ENCODE measurements around the gene SOD1.

SOD1 gene

GRCh38 chr21:31698461-31698860 is 39.0 kb downstream of the SOD1 start:
- no peak for TF ChIP-seq POLR2A (IDR thresholded peaks at IDR 0.05; ENCODE audit: low read depth, low read length)
- TF ChIP-seq TAF1 (IDR thresholded peaks at IDR 0.05; ENCODE audit: low read depth, low read length) = no peak
- TF ChIP-seq POLR2AphosphoS5 (IDR thresholded peaks at IDR 0.05; ENCODE audit: low read depth, low read length) = no peak
- TF ChIP-seq PAX5 (IDR thresholded peaks at IDR 0.05; ENCODE audit: insufficient read depth, low read length, severe bottlenecking) = no peak
- no peak for TF ChIP-seq POU2F2 (IDR thresholded peaks at IDR 0.05; ENCODE audit: low read depth, low read length)
- no peak for TF ChIP-seq SPI1 (IDR thresholded peaks at IDR 0.05; ENCODE audit: low read depth, low read length)
- DNase-seq (ENCODE audit: insufficient read length, low spot score) (no peak), FAIRE-seq (no peak)

- TF ChIP-seq PAX5 (IDR thresholded peaks at IDR 0.05; ENCODE audit: insufficient read depth, low read length, severe bottlenecking) = no peak
- TF ChIP-seq SPI1 (IDR thresholded peaks at IDR 0.05; ENCODE audit: low read depth, low read length) = no peak
- no peak for TF ChIP-seq POLR2A (IDR thresholded peaks at IDR 0.05; ENCODE audit: low read depth, low read length)
- no peak for TF ChIP-seq POU2F2 (IDR thresholded peaks at IDR 0.05; ENCODE audit: low read depth, low read length)
- no peak for TF ChIP-seq POLR2AphosphoS5 (IDR thresholded peaks at IDR 0.05; ENCODE audit: low read depth, low read length)
- TF ChIP-seq TAF1 (IDR thresholded peaks at IDR 0.05; ENCODE audit: low read depth, low read length) = no peak
- DNase-seq (ENCODE audit: insufficient read length, low spot score) (no peak), FAIRE-seq (no peak)
These were observed 40.5 kb downstream of the SOD1 start for GRCh38 chr21:31700040-31700439.

- no peak for DNase-seq (ENCODE audit: insufficient read length, low spot score)
- TF ChIP-seq SPI1 (IDR thresholded peaks at IDR 0.05; ENCODE audit: low read depth, low read length) = no peak
- no peak for TF ChIP-seq TAF1 (IDR thresholded peaks at IDR 0.05; ENCODE audit: low read depth, low read length)
- TF ChIP-seq POU2F2 (IDR thresholded peaks at IDR 0.05; ENCODE audit: low read depth, low read length) = no peak
- TF ChIP-seq PAX5 (IDR thresholded peaks at IDR 0.05; ENCODE audit: insufficient read depth, low read length, severe bottlenecking) = no peak
- no peak for TF ChIP-seq POLR2A (IDR thresholded peaks at IDR 0.05; ENCODE audit: low read depth, low read length)
- no peak for FAIRE-seq
These were observed 47.1 kb downstream of the SOD1 start for GRCh38 chr21:31706562-31706961.

GRCh38 chr21:31707499-31707898 is 48.0 kb downstream of the SOD1 start:
- no peak for TF ChIP-seq POU2F2 (IDR thresholded peaks at IDR 0.05; ENCODE audit: low read depth, low read length)
- no peak for TF ChIP-seq TAF1 (IDR thresholded peaks at IDR 0.05; ENCODE audit: low read depth, low read length)
- TF ChIP-seq PAX5 (IDR thresholded peaks at IDR 0.05; ENCODE audit: insufficient read depth, low read length, severe bottlenecking) = no peak
- TF ChIP-seq POLR2A (IDR thresholded peaks at IDR 0.05; ENCODE audit: low read depth, low read length) = no peak
- no peak for TF ChIP-seq POLR2AphosphoS5 (IDR thresholded peaks at IDR 0.05; ENCODE audit: low read depth, low read length)
- TF ChIP-seq SPI1 (IDR thresholded peaks at IDR 0.05; ENCODE audit: low read depth, low read length) = no peak
- no peak for DNase-seq (ENCODE audit: insufficient read length, low spot score)
- no peak for FAIRE-seq

- no peak for TF ChIP-seq POLR2A (IDR thresholded peaks at IDR 0.05; ENCODE audit: low read depth, low read length)
- no peak for TF ChIP-seq POLR2AphosphoS5 (IDR thresholded peaks at IDR 0.05; ENCODE audit: low read depth, low read length)
- TF ChIP-seq SPI1 (IDR thresholded peaks at IDR 0.05; ENCODE audit: low read depth, low read length) = no peak
- TF ChIP-seq POU2F2 (IDR thresholded peaks at IDR 0.05; ENCODE audit: low read depth, low read length) = no peak
- no peak for TF ChIP-seq PAX5 (IDR thresholded peaks at IDR 0.05; ENCODE audit: insufficient read depth, low read length, severe bottlenecking)
- TF ChIP-seq TAF1 (IDR thresholded peaks at IDR 0.05; ENCODE audit: low read depth, low read length) = no peak
- FAIRE-seq = no peak
These were observed 49.0 kb downstream of the SOD1 start for GRCh38 chr21:31708541-31708940.

GRCh38 chr21:31710586-31710985 is 51.1 kb downstream of the SOD1 start:
- TF ChIP-seq POLR2A (IDR thresholded peaks at IDR 0.05; ENCODE audit: low read depth, low read length) (no peak), POLR2AphosphoS5 (IDR thresholded peaks at IDR 0.05; ENCODE audit: low read depth, low read length) (no peak), PAX5 (IDR thresholded peaks at IDR 0.05; ENCODE audit: insufficient read depth, low read length, severe bottlenecking) (no peak), POU2F2 (IDR thresholded peaks at IDR 0.05; ENCODE audit: low read depth, low read length) (no peak), SPI1 (IDR thresholded peaks at IDR 0.05; ENCODE audit: low read depth, low read length) (no peak)
- DNase-seq (ENCODE audit: insufficient read length, low spot score) (no peak), FAIRE-seq (no peak)

More at GRCh38 chr21:31708541-31708940, 49.0 kb downstream of the SOD1 start:
- DNase-seq (ENCODE audit: insufficient read length, low spot score) = no peak

GRCh38 chr21:31711326-31711725 is 51.8 kb downstream of the SOD1 start:
- TF ChIP-seq POU2F2 (IDR thresholded peaks at IDR 0.05; ENCODE audit: low read depth, low read length) (no peak), POLR2AphosphoS5 (IDR thresholded peaks at IDR 0.05; ENCODE audit: low read depth, low read length) (no peak), SPI1 (IDR thresholded peaks at IDR 0.05; ENCODE audit: low read depth, low read length) (no peak), POLR2A (IDR thresholded peaks at IDR 0.05; ENCODE audit: low read depth, low read length) (no peak), PAX5 (IDR thresholded peaks at IDR 0.05; ENCODE audit: insufficient read depth, low read length, severe bottlenecking) (no peak), TAF1 (IDR thresholded peaks at IDR 0.05; ENCODE audit: low read depth, low read length) (no peak)
- FAIRE-seq = no peak

GRCh38 chr21:31711745-31712285 is 52.3 kb downstream of the SOD1 start:
- DNase-seq (ENCODE audit: insufficient read length, low spot score) (no peak), FAIRE-seq (no peak)
- TF ChIP-seq POLR2A (IDR thresholded peaks at IDR 0.05; ENCODE audit: low read depth, low read length) (no peak), PAX5 (IDR thresholded peaks at IDR 0.05; ENCODE audit: insufficient read depth, low read length, severe bottlenecking) (no peak), POU2F2 (IDR thresholded peaks at IDR 0.05; ENCODE audit: low read depth, low read length) (no peak)

More at GRCh38 chr21:31711326-31711725, 51.8 kb downstream of the SOD1 start:
- no peak for DNase-seq (ENCODE audit: insufficient read length, low spot score)

GRCh38 chr21:31713115-31713514 is 53.6 kb downstream of the SOD1 start:
- no peak for DNase-seq (ENCODE audit: insufficient read length, low spot score)
- no peak for FAIRE-seq
- TF ChIP-seq SPI1 (IDR thresholded peaks at IDR 0.05; ENCODE audit: low read depth, low read length) = no peak
- no peak for TF ChIP-seq TAF1 (IDR thresholded peaks at IDR 0.05; ENCODE audit: low read depth, low read length)
- no peak for TF ChIP-seq POLR2AphosphoS5 (IDR thresholded peaks at IDR 0.05; ENCODE audit: low read depth, low read length)
- TF ChIP-seq POU2F2 (IDR thresholded peaks at IDR 0.05; ENCODE audit: low read depth, low read length) = no peak
- no peak for TF ChIP-seq POLR2A (IDR thresholded peaks at IDR 0.05; ENCODE audit: low read depth, low read length)
- TF ChIP-seq PAX5 (IDR thresholded peaks at IDR 0.05; ENCODE audit: insufficient read depth, low read length, severe bottlenecking) = no peak
